ENCODE measurements around the gene DNAJC2. TPM values are rescaled to one million over a fixed set of nuclear protein-coding genes. Genes with fewer than 3 reads are reported as not detected.
"Not testable (repeated sequence)": the region's sequence is repeated elsewhere in the genome, so short reads cannot be mapped to it uniquely, and the experiment has no call there.

Gene DNAJC2
- total RNA-seq, 3 donors from 2014 or later (not counting 1 experiment from before 2014, with no cell fraction given): 56.8 to 74.2 (median 59.9) TPM

DNA sequence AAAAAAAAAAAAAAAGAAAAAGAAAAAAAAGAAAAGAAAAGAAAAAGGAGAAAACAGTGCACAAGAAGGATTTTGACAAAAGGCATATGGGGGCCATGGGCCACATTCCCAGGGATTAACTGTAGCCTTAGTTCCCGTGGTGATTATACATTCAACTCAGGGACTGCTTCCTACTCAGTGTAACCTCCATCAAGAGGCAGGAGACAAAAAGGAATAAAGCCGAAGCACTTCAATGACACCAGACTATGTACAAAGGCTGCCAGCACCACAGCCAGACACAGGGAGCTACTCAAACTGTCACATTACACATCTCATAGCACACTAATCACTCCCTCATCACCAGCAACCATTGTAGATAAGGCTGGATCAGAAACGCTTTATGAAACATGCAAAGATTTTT lies 52.4 kb downstream of the DNAJC2 start:
- no peaks in the 10 kb centered on the region for H3K9me3 ChIP-seq (ENCODE audit: control insufficient read depth, insufficient read depth, low read length)
- peaks cover 8% of the 10 kb centered on the region for H3K27me3 ChIP-seq (ENCODE audit: control insufficient read depth, insufficient read depth, low read length)
- no peak for TF ChIP-seq CTCF (IDR thresholded peaks at IDR 0.05)
- no peak overlapping the region for H3K4me3 Mint-ChIP-seq
- intact Hi-C loops (cut with micrococcal nuclease): no loop called here
- H3K4me1 ChIP-seq (ENCODE audit: control insufficient read depth, insufficient read depth, low read length): no peaks in the 10 kb centered on the region
- no peaks in the 10 kb centered on the region for H3K36me3 Mint-ChIP-seq
- H3K27me3 Mint-ChIP-seq (ENCODE audit: low read depth in 2 of 2): peaks cover 11 to 39% of the 10 kb centered on the region in 2 donors
- no peaks in the 10 kb centered on the region for H3K36me3 ChIP-seq (ENCODE audit: control insufficient read depth, insufficient read depth, low read length)
- 83% methylated on average over 3 of the region's 3 CpGs for WGBS (ENCODE audit: insufficient coverage)
- H3K27ac ChIP-seq (ENCODE audit: low read length): no peak overlapping the region
- no peak for DNase-seq
- H3K4me3 ChIP-seq (ENCODE audit: low read length): no peak overlapping the region
- no peak overlapping the region for H3K27ac Mint-ChIP-seq
- no peaks in the 10 kb centered on the region for H3K9me3 Mint-ChIP-seq
- H3K4me1 Mint-ChIP-seq: peaks cover 4% of the 10 kb centered on the region in 2 donors
- ATAC-seq: no peak

GRCh38 chr7:103282802-103283427 lies 61.7 kb downstream of the DNAJC2 start:
- H3K9me3 ChIP-seq (ENCODE audit: control insufficient read depth, insufficient read depth, low read length); intact Hi-C loops (cut with micrococcal nuclease); ATAC-seq; H3K27me3 Mint-ChIP-seq (ENCODE audit: low read depth in 2 of 2); H3K9me3 Mint-ChIP-seq; H3K36me3 ChIP-seq (ENCODE audit: control insufficient read depth, insufficient read depth, low read length); H3K4me3 ChIP-seq (ENCODE audit: low read length); H3K4me3 Mint-ChIP-seq; H3K27me3 ChIP-seq (ENCODE audit: control insufficient read depth, insufficient read depth, low read length); H3K27ac Mint-ChIP-seq; H3K27ac ChIP-seq (ENCODE audit: low read length); DNase-seq; H3K36me3 Mint-ChIP-seq: not testable (repeated sequence)
- H3K4me1 ChIP-seq (ENCODE audit: control insufficient read depth, insufficient read depth, low read length): peaks cover 11% of the 10 kb centered on the region
- WGBS (ENCODE audit: insufficient coverage): 62% methylated on average over 1 of the region's 3 CpGs
- peaks cover 22 to 27% of the 10 kb centered on the region in 2 donors for H3K4me1 Mint-ChIP-seq
- peak; percentile 45 for TF ChIP-seq CTCF (IDR thresholded peaks at IDR 0.05)

DNA sequence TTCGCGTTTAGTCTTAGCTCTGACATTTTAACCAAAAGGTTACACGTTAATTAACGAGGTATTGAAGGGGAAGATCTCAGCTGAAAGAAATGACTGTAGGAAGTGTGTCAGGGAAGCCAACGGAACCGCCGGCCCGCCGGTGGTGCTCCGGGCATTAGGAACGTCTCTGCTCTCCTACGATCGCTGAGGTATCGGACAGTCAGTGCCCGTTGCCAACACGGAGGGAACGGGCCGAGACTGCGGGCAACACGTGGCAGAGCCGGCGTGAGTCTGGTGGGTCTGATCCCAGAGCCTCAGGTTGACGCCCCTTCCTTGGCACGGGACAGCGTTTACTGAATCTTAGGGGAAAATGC lies 63.8 kb downstream of the DNAJC2 start:
- Mint-ChIP-seq H3K4me1 (peaks cover 22 to 27% of the 10 kb centered on the region in 2 donors), H3K27ac (peak overlapping the region; percentile 80 to 95), H3K4me3 (peak overlapping the region; percentile 99)
- ATAC-seq; H3K27me3 ChIP-seq (ENCODE audit: control insufficient read depth, insufficient read depth, low read length); DNase-seq; H3K9me3 Mint-ChIP-seq; H3K36me3 ChIP-seq (ENCODE audit: control insufficient read depth, insufficient read depth, low read length); H3K36me3 Mint-ChIP-seq; H3K27me3 Mint-ChIP-seq (ENCODE audit: low read depth in 2 of 2); H3K9me3 ChIP-seq (ENCODE audit: control insufficient read depth, insufficient read depth, low read length): not testable (repeated sequence)
- Histone ChIP-seq H3K27ac (ENCODE audit: low read length) (peak overlapping the region; percentile 51), H3K4me1 (ENCODE audit: control insufficient read depth, insufficient read depth, low read length) (peaks cover 11% of the 10 kb centered on the region), H3K4me3 (ENCODE audit: low read length) (peak overlapping the region; percentile 75)
- intact Hi-C loops (cut with micrococcal nuclease): loop anchor here (1.0 kb wide), 1 partner anchor 17 kb away; the partner anchor contains the start of gene PMPCB
- WGBS (ENCODE audit: insufficient coverage): 2% methylated on average over 25 of the region's 25 CpGs

DNA sequence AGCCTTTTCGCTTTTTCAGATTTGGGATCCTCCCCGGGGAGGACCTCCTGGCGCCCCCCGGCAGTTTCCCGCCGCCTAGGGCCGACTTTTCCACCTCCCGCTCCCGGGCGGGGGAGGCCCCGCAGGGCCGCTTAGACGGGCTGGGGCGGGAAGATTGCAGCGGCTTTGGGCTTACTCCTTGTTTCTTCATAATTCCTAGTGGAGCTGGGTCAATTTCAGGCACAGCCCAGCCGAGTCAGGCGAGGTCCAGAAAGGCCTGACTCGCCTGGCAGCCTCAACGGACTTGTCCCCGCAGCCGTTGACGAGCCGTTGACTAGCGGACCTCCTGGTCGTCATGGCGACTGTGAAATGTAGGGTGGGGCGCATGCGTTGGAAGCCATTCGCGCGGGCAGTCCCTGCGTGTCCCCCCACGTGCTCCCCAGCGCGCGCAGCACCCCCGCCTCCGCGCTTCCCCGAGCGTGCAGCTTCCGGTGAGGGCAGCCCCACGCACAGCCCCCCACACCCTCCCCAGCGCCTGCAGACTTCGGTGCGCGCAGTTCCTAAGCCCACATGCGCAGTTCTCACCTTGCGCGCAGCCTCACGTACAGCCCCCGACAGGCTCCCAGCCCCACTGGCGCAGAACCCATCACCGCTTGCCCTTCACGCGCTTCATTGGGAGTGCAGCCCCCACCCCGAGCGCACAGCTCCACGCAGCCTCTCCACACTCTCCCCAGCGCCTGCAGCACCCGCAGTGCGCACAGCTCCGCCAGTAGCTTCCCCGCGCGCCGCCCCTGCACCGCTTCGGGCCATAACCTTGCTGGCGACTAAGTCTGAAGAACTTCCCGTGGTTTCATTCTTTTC lies 64.4 kb downstream of the DNAJC2 start:
- peaks cover 11% of the 10 kb centered on the region for H3K4me1 ChIP-seq (ENCODE audit: control insufficient read depth, insufficient read depth, low read length)
- H3K9me3 Mint-ChIP-seq; H3K27me3 Mint-ChIP-seq (ENCODE audit: low read depth in 2 of 2); H3K36me3 Mint-ChIP-seq; H3K36me3 ChIP-seq (ENCODE audit: control insufficient read depth, insufficient read depth, low read length); H3K27me3 ChIP-seq (ENCODE audit: control insufficient read depth, insufficient read depth, low read length); H3K9me3 ChIP-seq (ENCODE audit: control insufficient read depth, insufficient read depth, low read length): not testable (repeated sequence)
- peak overlapping the region; percentile 83 for H3K27ac ChIP-seq (ENCODE audit: low read length)
- intact Hi-C loops (cut with micrococcal nuclease): loop anchor here (1.0 to 2.0 kb wide), 2 partner anchors 17 to 205 kb away; partner anchors contain the start of genes ARMC10, FBXL13 and PMPCB
- H3K4me3 ChIP-seq (ENCODE audit: low read length): peak overlapping the region; percentile 75
- DNase-seq (peak; percentile 86 to 94), ATAC-seq (peak; percentile 93 to 99 (median 94))
- H3K4me3 Mint-ChIP-seq: peak overlapping the region; percentile 99
- peak overlapping the region; percentile 80 to 95 for H3K27ac Mint-ChIP-seq
- H3K4me1 Mint-ChIP-seq: peaks cover 22 to 27% of the 10 kb centered on the region in 2 donors
- WGBS (ENCODE audit: insufficient coverage): under 1% methylated on average over 71 of the region's 71 CpGs

GRCh38 chr7:103279636-103279962 lies 65.0 kb downstream of the DNAJC2 start:
- not testable (repeated sequence) for H3K36me3 ChIP-seq (ENCODE audit: control insufficient read depth, insufficient read depth, low read length); H3K27me3 Mint-ChIP-seq (ENCODE audit: low read depth in 2 of 2); H3K27me3 ChIP-seq (ENCODE audit: control insufficient read depth, insufficient read depth, low read length); H3K9me3 Mint-ChIP-seq; H3K9me3 ChIP-seq (ENCODE audit: control insufficient read depth, insufficient read depth, low read length); H3K36me3 Mint-ChIP-seq
- Mint-ChIP-seq H3K4me1 (peaks cover 22 to 27% of the 10 kb centered on the region in 2 donors), H3K4me3 (peak overlapping the region; percentile 99), H3K27ac (peak overlapping the region; percentile 80 to 95)
- ATAC-seq (peak in 2 of 3 donors; percentile 1 to 2), DNase-seq (peak in 1 of 2 donors; percentile 57)
- Histone ChIP-seq H3K27ac (ENCODE audit: low read length) (peak overlapping the region; percentile 83), H3K4me3 (ENCODE audit: low read length) (peak overlapping the region; percentile 75), H3K4me1 (ENCODE audit: control insufficient read depth, insufficient read depth, low read length) (peaks cover 11% of the 10 kb centered on the region)
- intact Hi-C loops (cut with micrococcal nuclease): loop anchor here (2.0 kb wide), 1 partner anchor 205 kb away; the partner anchor contains the start of genes ARMC10 and FBXL13
- WGBS (ENCODE audit: insufficient coverage): under 1% methylated on average over 12 of the region's 12 CpGs

- H3K4me3 Mint-ChIP-seq; DNase-seq; H3K27me3 ChIP-seq (ENCODE audit: control insufficient read depth, insufficient read depth, low read length); H3K4me3 ChIP-seq (ENCODE audit: low read length); H3K27me3 Mint-ChIP-seq (ENCODE audit: low read depth in 2 of 2); H3K36me3 Mint-ChIP-seq; H3K36me3 ChIP-seq (ENCODE audit: control insufficient read depth, insufficient read depth, low read length); H3K27ac ChIP-seq (ENCODE audit: low read length); ATAC-seq; H3K9me3 ChIP-seq (ENCODE audit: control insufficient read depth, insufficient read depth, low read length); H3K9me3 Mint-ChIP-seq: not testable (repeated sequence)
- no CpG with 5 or more reads among the region's 2 CpGs for WGBS (ENCODE audit: insufficient coverage)
- H3K27ac Mint-ChIP-seq: peak overlapping the region in 1 of 2 donors; percentile 31
- H3K4me1 ChIP-seq (ENCODE audit: control insufficient read depth, insufficient read depth, low read length): peaks cover 11% of the 10 kb centered on the region
- intact Hi-C loops (cut with micrococcal nuclease): loop anchor here (2.0 kb wide), 1 partner anchor 203 kb away; the partner anchor contains the start of genes ARMC10 and FBXL13
- H3K4me1 Mint-ChIP-seq: peaks cover 22 to 27% of the 10 kb centered on the region in 2 donors
These were observed 66.4 kb downstream of the DNAJC2 start for GRCh38 chr7:103278195-103278594.
